Right renal cortex interstitium (tissue), 3 donors: Measurements from ENCODE around the gene CHN2. TPM values are rescaled to one million over a fixed set of nuclear protein-coding genes. Genes with fewer than 3 reads are reported as not detected.

ENCODE experiments used
- DNase-seq, 3 donors: peaks; one replicate each; pipeline ENCODE4 v3.0.0-alpha.2; 2013; ENCODE audit warnings: low read depth in 3 of 3, low spot score in 2 of 3
- polyA plus RNA-seq, 3 donors: library from polyadenylated mRNA; unstranded; fragments of 120-200 nt; gene quantifications; one replicate each; pipeline ENCODE4 v1.2.1, GENCODE V29; 2013; ENCODE audit not compliant: insufficient read length in 3 of 3

Gene CHN2
- polyA plus RNA-seq, 3 donors = 14.3 to 20.8 (median 18.3) TPM

DNA sequence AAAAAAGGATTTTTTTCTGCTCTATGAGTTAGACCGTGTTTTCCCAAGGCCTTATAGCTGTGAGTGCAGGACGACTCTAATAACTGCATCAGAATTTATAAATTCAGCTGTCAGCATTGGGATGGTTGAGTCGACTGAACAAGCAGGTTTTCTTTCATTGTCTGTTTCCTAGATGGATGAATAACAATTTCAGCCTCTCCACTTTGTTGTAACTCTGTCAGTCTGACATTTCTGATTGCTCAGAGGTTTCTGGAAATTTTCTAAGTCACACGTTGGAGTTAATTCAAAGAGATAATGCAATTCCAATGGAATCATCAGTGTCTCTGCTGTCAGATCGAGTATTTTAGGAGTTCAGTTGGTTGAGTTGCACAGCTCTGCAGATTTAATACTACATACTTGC, 159.2 kb downstream of the CHN2 start:
- no peak for DNase-seq

DNA sequence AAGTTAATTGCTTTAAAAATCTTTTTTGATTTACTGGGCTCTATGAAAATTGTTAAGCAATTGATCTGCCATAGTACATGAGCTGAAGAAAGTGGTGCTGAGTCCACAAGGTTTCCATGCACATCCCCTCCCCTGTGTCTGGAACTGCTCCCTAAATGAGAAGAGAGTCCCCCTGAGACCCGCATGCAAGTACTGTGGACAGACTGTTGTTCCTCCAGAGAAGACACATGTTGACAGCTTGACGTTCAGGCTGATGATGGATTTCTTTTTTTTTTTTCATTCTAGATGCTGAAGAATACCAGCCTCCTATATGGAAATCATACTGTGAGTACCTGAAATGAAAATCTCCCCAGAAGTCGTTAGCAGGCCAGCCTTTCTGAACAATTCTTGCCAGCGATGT, 159.8 kb downstream of the CHN2 start:
- DNase-seq = no peak

DNA sequence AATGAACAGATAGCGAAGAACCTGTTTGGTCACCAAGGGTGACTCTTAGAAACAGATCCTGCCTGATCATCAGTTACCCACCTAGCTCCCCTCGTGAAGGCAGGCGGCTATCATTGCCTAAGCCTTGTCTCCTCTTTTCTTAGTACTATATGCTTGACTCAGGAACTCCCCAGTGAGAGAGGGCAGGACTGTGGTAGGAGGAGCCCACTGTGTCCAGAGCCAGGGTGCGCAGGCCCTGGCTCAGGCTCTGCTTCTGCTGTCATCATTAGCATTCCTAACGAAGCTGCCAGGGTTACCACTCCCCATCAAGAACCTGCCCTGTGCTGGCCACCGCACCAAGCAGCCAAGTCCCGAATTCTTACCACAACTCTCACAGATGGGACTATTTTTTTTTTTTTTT, 160.8 kb downstream of the CHN2 start:
- no peak for DNase-seq

DNA sequence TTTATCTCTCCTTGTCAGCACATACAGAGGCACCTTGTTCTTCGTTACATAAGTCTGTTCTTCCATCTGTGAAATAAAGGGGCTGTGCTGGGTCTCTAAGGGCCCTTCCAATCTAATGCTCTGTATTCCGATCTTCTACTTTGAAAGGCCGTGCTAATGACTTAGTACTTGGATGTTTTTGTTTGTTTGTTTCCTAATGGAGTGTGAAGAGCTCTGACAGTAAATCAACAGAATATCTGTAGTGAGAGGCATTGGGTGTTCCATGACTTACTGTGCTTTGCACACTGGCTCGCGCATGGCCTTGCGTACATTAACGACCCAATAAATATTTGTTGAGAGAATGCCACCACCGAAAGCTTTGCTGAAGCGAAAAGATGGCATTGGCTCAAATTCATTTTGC, 162.1 kb downstream of the CHN2 start:
- no peak for DNase-seq

DNA sequence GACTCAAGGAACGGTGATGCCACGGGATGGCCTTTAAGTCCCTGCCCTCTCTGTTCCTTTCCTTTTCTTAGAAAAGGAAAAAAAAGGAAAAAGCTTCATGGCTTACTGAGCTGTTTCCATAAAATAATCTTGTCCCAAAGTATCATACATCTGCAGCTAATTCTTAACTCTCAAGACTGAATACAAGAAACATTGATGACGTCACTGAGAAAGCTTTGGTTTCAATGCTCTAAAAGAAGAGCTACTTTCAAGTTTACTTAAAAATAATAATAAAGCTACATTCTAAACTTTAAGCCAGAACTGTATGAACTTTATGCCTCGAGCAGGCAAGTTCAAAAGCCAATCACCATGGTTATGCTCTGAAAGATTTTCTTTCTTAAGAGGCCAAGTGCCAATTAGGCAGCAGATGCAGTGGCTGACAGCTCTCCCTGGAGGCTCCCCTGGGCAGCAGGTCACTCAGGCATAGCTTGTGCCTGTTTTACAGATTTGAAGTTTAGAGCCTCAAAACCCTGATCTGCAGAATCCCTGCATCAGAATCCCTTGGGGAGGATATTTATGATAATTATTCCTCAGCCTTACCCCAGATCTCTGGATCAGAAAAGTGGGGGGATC, 165.0 kb downstream of the CHN2 start:
- no peak for DNase-seq

DNA sequence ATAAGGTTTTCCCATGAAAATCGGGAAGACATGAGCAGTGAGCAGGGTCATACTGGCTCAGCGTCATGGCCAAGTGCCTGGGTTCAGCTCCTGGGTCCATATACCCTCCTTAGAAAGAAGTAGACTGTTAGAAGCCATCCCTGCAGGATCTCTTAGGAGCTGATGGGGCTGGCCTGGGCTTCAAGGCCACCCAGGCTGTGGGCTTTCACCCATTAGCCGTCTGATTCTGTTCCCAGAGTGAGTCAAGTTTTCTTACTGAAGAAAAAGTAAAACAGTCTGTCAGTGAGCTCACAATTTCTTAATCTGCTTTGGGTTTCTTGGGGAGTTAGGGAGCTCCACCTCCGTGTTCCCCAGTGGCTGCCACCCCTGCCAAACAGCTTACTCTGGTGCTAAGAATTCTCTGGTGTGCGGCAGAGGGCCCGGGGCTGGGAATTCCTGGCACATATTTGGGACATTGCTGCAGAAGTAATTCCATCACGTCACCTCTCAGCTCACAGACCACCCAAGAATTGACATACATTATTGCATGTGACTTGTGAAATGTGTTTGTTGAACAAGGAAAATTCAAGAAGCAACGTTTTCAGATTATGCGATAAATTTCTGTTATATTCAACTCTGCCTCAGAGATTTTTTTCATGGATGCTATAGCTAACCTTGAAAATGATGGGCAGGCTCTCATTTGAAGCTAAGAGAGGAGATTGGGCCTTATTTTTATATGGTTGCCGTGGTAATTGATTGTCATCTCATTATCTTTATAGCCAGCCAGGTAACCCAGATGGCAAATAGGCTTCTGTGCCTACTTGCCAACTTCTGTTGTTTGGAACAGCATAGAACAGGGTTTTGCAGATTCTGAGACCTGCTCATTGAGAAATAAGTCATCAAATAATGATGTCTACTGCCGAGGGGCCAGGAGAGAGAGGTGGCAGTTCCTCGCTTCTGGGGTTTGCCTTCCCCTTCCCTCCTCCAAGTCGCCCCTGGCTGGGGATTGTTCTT, 166.4 kb downstream of the CHN2 start:
- DNase-seq = no peak

DNA sequence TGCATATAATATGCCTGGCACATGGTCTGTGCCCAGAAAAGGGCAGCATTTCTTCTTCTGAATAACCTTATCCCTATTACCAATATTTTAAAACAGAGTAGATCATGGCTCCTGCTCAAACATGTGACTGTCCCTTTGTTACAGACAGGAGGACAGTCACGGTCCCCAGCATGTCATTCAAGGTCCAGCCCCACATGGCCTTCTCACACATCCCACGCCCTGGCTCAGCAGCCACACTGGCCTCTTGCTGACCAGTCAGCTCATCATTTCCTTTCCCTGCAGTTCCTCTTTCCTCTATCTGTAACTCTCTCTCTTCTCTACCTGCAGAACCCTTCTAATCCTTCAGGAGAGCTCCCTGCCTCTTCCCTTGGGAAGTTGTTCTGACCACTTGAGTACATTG, 167.8 kb downstream of the CHN2 start:
- DNase-seq = no peak

DNA sequence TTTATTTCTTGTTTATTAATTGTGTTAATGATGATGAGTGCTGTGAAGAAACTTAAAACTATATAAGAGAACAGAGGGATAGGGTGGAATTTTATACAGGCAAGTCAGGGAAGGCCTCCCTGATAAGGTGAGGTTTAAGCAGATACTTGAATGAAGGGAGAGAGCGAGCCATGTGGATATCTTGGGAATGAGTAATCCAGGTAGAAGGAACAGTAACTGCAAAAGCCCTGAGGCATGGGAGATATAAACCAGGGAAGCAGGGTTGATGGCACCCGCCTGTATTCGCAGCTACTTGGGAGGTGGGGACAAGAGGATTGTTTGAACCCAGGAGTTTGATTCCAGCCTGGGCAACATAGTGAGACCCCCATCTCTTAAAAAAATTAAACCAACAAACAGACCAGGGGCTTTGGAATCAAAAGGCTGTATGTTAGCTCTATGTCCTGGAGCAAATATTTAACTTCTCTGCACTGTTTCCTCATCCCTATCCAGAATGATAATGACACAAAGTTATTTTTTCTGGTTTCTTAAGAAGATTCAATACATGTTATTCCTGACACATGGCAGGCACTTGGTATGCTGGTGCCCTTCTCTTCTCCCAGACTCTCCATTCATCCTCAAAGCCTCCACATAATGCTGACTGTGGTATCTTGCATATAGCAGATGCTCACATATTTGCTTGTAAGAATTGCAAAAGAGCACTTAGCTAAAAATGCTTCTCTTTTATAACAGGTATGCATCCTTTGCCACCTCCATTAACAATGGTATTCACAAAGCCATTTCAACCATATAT, 169.3 kb downstream of the CHN2 start:
- DNase-seq = no peak

DNA sequence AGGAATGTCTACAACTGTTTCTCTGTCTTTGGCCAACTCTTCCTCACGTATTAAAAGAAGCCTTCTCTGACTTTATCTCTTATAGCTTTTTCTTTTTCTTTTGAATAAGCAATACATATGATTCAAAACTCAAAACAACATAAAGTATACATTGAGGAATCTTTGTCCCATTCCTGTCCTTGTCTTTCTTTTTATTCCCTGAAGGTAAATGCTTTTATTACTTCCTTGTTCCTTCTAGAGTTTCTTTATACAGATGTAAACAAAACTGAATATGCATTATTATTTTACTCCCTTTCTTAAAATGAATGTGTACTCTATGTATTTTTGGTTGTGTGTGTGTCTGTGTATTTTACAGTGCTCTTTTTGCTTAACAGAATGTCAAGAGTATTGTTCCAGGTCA, 170.1 kb downstream of the CHN2 start:
- DNase-seq = no peak

DNA sequence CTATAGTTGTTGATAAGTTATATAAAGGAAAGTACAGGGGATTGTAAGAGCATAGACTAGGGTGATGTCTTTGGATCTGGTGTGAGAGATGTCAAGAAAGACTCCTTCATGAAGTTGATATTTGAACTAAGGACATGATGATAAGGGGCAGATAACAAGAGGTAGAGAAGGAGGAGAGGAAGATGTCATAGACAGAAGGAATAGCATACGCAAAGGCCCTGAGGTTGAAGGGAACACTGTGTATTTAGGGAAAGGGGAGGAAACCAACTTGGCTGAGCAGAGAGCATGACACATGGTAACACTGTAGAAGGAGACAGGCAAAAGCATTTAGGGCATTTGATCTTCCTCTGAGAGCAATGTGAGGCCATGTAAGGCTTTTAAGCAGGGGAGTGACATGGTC, 170.8 kb downstream of the CHN2 start:
- DNase-seq = no peak

DNA sequence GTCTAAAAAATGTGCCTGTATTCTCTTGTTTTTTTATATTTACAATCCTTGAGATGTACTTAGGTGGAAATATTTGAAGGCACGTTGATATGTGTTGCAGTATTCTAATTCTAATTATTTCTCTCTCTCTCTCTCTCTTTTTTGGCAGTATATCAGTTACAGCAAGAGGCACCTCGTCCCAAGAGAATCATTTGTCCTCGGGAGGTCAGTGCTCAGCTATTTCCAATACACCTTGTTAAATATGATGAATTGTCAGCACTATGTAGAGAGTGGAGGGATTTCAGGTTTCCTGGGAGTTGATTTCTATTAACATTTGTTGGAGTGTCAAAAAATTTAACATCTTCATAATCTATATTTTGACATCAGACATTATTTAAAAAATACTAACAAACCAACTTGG, 173.2 kb downstream of the CHN2 start:
- no peak for DNase-seq

DNA sequence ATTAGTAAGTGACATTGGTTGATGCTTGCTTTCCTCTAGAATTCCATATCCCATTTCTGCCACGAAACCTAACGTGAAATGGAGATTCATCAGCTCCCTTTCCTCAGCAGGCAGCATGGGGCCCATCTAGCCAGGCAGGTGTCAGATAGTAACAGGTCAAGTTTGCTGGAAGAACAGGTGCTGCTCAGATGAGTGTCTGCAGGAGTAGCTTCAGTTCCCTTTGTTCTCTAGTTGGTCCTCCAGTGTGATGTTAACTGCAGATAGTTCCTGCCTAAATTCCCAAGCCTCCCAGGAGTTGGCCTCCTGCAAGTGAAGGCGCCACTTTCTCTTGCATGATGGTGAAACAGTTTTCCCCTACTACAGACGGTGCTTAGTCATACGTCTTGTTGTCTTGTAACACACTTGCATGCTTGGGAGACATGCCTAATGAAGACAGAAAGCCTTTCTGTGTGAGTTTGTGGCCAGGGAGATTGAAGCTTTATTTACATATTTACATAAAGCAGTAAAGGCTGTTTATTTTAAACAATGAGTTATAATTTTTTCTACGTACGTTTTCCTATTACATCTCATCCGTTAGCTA, 175.4 kb downstream of the CHN2 start:
- DNase-seq = no peak

DNA sequence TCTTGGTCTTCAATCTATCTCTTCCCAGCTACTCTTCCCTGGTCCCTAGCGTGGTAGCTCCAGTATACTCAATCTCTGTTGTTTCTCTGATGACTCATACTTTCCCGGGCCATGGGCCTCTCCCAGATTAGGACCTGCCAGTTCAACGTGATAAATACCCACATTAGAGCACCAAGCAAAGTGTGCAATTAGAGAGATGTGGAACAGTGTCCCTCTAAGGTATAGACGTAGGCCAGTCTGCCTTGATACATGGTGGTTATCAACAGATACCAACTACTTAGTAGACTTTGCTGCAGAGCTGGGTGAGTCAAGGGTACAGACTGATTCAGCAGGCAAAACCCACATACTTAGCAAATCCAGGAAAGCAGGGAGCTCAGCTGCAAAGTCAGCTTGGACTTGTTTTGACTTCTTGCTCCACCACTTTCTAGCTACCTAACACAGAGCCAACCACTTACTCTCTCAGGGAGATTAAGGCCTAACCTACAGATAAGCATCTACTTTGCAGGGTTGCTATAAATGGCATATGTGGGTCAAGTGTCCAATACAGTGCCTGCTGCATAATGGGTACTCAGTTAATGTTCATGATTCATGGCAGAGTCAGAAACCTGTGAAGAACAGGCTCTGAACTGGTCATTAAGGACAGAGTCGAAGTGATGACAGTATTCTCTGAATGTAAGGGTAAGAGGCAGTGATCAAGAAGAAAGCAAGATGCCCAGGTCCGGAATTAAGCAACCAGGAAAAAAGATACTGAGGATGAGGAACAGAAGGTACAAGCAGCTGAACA, 176.1 kb downstream of the CHN2 start:
- no peak for DNase-seq

DNA sequence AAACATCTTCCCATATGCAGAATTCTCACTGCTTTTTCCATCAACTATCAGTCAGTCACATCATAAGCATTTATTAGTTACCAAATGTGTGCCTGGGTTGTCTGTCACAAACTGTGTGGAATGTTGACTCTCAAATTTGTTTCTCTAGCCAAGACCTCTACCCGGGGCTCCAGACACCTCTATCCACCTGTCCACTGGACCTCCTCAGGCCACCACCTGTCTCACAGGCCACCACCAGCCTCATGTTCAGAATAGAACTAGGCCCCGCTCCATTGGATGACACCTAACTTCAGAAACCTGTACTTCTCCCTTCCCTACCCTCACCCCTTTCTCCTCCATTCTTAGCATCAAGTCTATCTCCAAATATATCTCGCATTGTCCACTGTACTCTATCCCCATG, 176.9 kb downstream of the CHN2 start:
- no peak for DNase-seq

DNA sequence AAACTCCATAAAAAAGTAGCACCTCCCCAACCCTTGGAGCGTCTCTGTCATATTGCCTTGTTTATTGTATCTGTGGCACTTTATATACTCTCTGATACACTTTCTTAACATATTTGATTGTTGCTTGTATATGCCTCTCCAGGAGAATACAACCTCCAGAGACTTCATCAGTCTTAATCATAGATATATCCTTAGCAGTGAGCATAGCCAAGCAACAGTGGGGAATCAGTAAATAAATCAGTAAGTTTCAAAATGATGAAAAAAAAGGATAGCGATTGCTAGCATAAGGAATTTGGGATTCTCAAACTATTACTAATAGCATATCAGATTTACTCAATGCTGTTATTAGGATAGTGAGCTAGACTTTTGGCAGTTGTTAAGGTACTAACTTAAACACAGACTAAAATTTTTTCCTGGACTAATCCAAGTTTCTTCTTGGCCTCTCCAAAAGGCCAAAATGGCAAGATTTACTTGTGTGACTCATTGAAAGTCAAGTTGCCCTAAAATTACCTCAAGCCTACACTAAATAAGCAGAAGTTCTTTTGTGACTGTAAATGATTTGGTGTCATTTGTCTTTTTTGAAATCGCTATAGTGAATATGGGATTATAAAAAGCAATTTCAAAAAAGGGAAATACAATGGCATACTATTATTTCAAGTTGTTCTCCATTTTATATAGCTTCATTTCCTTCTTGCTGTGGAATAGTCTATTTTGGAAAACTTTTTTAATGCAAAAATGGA, 177.9 kb downstream of the CHN2 start:
- DNase-seq = no peak

DNA sequence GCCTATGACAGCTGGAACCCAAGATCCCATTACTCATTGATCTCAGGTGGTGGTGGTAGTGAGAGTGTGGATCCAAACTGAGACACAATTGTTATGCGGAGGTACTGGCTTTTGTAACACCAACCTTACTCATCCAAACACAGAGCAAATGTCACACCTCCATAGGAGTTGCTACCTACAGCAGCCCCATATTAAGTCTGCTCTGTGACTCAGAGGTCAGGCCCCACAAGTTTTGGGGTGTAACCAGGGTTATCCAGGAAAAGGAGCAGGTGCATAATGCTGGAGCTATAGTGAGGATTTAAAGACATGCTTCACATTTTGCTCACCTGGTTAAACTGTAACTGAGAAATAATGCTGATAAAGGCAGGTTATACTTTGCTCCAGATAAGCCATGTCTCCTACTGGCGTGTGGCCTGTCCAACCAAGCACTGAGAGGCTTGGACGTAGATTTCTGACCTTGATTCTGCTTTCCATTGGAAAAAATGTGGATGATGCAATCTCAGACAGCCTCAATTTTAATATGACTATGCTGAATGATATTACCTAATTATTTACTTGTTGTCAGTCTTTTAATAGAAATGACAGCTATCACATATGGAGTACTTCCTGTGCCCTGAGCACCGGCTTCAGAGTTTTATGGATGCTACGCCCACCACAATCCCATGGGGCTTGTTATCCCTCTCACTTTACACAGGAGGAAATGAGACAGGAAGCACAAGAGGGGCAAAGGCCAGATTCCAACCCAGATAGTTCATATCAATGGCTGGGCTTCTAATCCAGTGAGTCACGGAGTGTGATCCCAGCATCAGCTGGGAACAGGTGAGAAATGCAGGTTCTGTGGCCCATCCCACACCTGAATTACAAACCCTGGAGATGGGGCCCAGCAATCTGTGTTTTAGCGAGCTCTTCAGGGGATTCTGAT, 181.3 kb downstream of the CHN2 start:
- no peak for DNase-seq

DNA sequence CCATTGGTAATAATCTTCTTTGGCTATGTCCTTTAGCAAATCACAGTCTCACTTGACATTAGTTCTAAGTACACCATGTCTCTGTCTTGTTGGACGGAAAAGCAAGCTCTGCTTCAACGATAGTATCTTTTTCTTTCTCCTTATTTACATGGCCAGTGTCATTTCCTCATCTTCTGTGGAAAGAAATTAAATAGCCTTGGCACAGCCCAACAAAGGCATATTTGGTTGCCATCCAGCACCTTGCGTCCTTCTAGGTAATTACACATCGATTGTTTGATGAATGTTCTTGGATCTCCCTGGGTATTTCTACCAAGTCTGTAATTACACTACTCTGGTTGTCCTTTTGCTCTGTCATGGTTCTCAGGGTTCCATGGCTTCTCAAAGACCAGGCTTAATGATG, 183.1 kb downstream of the CHN2 start:
- no peak for DNase-seq

DNA sequence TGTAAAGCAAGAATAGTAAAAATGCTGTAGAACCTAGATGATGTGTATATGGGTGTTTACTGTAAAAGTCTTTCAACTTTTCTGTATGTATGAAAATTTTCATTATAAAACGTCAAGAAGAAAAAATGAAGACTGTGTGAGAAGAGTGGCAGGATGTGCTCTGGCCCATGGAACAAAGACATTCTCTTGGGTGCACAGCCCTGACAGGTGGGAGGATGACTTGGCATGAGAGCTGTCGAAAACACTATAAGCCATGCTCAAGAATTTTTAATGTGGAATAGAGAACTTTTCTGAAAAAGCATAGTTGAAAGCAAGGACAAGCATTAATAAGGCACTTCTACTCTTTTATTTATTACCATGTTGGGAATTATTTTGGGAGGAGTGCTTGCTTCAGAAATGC, 185.0 kb downstream of the CHN2 start:
- no peak for DNase-seq
